Smooth muscle cell (in vitro differentiated cells): ENCODE measurements around the gene MEI1. TPM values are rescaled to one million over a fixed set of nuclear protein-coding genes. Genes with fewer than 3 reads are reported as not detected.

Source experiments
- DNase-seq: peaks from one replicate; lab custom pipeline; 2025; ENCODE audit not compliant: unreplicated experiment; lab: John Stamatoyannopoulos, UW
- H2AFZ ChIP-seq: fragments of 200-600 bp; sonication (generic); 2 replicates; pipeline ENCODE4 v1.6.0; 2016; ENCODE audit warnings: antibody characterized with exemption, low read depth, mild to moderate bottlenecking
- H3F3A ChIP-seq: fragments of 200-600 bp; sonication (generic); 2 replicates; pipeline ENCODE4 v1.6.0; 2017; ENCODE audit warnings: antibody characterized with exemption, low read depth
- H3K27ac ChIP-seq: fragments of 200-600 bp; sonication (generic); 2 replicates; pipeline ENCODE4 v1.5.1; 2016; ENCODE audit warnings: low read depth, mild to moderate bottlenecking
- H3K27me3 ChIP-seq: fragments of 200-600 bp; sonication (generic); 2 replicates; pipeline ENCODE4 v1.6.1; 2016; ENCODE audit warnings: low read depth, mild to moderate bottlenecking
- H3K36me3 ChIP-seq: fragments of 200-600 bp; sonication (generic); 2 replicates; pipeline ENCODE4 v1.5.1; 2016; ENCODE audit warnings: low read depth
- H3K4me1 ChIP-seq: fragments of 200-600 bp; sonication (generic); 2 replicates; pipeline ENCODE4 v1.5.1; 2016; ENCODE audit warnings: low read depth
- H3K4me2 ChIP-seq: fragments of 200-600 bp; sonication (generic); 2 replicates; pipeline ENCODE4 v1.6.0; 2016; ENCODE audit warnings: mild to moderate bottlenecking
- H3K4me3 ChIP-seq: fragments of 200-600 bp; sonication (generic); 2 replicates; pipeline ENCODE4 v1.5.1; 2016; ENCODE audit warnings: mild to moderate bottlenecking
- H3K79me2 ChIP-seq: fragments of 200-600 bp; sonication (generic); 2 replicates; pipeline ENCODE4 v1.6.0; 2016; ENCODE audit warnings: low read depth, mild to moderate bottlenecking
- H3K9ac ChIP-seq: fragments of 200-600 bp; sonication (generic); 2 replicates; pipeline ENCODE4 v1.6.0; 2016; ENCODE audit warnings: low read depth
- H3K9me3 ChIP-seq: fragments of 200-600 bp; sonication (generic); replicated peaks from 2 replicates; pipeline ENCODE4 v1.5.1; 2016; ENCODE audit warnings: low read depth
- H4K20me1 ChIP-seq: fragments of 200-600 bp; sonication (generic); 2 replicates; pipeline ENCODE4 v1.6.0; 2016; ENCODE audit warnings: low read depth
- CTCF ChIP-seq: fragments of 200-600 bp; sonication (generic); IDR thresholded peaks from 2 replicates; pipeline ENCODE4 v1.5.1; 2017; ENCODE audit warnings: borderline replicate concordance, mild to moderate bottlenecking, antibody characterized with exemption; ENCODE audit not compliant: insufficient read depth, poor library complexity, severe bottlenecking
- WGBS: methylation state at CpG from one replicate; pipeline ENCODE4 v1.1.7; 2016; ENCODE audit warnings: low lambda C conversion rate; 5-methylcytosine and 5-hydroxymethylcytosine counted together
- polyA plus RNA-seq: library from polyadenylated mRNA; unstranded; fragments of >200 nt; fragmentation: Nextera tagmentation; extraction: Ambion mirVana; gene quantifications from 2 replicates; pipeline ENCODE4 v1.2.1, GENCODE V29; 2016
- total RNA-seq: library from RNA; depleted of rRNA; stranded (reverse); fragments of >200 nt; gene quantifications from 2 replicates; pipeline ENCODE4 v1.2.3, GENCODE V29; 2014

Gene MEI1
- total and polyA plus RNA-seq, 2 experiments from 2014 or later, result 0.18 to 3.2 TPM

GRCh38 chr22:41779929-41780505 lies 80.7 kb downstream of the MEI1 start:
- H3K79me2 ChIP-seq, result no peaks in the 10 kb centered on the region
- H3K9ac ChIP-seq, result no peak overlapping the region
- no peaks in the 10 kb centered on the region for H3K27me3 ChIP-seq
- DNase-seq, result no peak
- no peaks in the 10 kb centered on the region for H3K4me1 ChIP-seq
- H3K4me2 ChIP-seq, result no peak overlapping the region
- H3K36me3 ChIP-seq, result no peaks in the 10 kb centered on the region
- WGBS, result 45% methylated on average over 3 of the region's 3 CpGs
- no peaks in the 10 kb centered on the region for H3K9me3 ChIP-seq
- H2AFZ ChIP-seq, result no peak overlapping the region
- H3F3A ChIP-seq, result no peaks in the 10 kb centered on the region
- no peaks in the 10 kb centered on the region for H4K20me1 ChIP-seq
- TF ChIP-seq CTCF, result no peak
- no peak overlapping the region for H3K27ac ChIP-seq
- H3K4me3 ChIP-seq, result no peak overlapping the region

DNA sequence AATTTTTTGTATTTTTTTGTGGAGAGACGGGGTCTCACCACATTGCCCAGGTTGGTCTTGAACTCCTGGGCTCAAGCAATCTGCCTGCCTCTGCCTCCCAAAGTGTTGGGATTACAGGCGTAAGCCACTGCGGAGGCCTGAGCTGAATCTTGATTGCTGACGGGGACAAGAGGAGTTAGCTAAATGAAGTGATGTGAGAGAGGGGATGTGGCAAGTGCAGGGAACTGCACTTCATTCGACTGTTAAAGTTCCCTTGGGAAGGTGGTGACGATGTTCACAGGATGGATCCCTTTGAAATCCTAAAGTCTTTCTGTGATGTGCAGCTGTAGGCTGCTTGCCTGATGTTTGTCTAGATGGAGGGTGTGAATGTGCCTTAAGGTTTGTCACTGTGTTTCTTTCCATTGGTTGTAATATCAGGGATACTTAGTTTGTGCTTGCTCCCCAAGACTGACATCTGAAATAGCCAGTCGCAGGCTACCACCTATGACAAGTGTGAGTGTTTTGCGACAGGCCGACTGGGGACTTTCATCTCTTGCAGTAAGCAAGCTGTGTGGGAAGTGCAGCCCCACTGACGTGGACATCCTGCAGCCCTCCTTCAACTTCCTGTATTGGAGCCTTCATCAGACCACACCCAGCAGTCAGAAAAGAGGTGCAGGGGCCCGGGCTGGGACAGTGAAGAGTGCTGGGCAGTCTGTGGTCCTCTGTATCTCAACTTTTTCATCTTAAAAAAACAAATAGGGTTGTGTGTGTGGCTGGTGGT lies 81.6 kb downstream of the MEI1 start:
- no peak for DNase-seq
- Histone ChIP-seq H3F3A (no peaks in the 10 kb centered on the region), H3K27me3 (no peaks in the 10 kb centered on the region), H3K9me3 (no peaks in the 10 kb centered on the region), H3K4me1 (no peaks in the 10 kb centered on the region), H3K4me2 (no peak overlapping the region), H3K4me3 (no peak overlapping the region), H3K79me2 (no peaks in the 10 kb centered on the region), H2AFZ (peak overlapping the region; percentile 58), H4K20me1 (no peaks in the 10 kb centered on the region), H3K36me3 (no peaks in the 10 kb centered on the region), H3K27ac (no peak overlapping the region), H3K9ac (no peak overlapping the region)
- WGBS, result 70% methylated on average over 11 of the region's 11 CpGs
- TF ChIP-seq CTCF, result no peak

DNA sequence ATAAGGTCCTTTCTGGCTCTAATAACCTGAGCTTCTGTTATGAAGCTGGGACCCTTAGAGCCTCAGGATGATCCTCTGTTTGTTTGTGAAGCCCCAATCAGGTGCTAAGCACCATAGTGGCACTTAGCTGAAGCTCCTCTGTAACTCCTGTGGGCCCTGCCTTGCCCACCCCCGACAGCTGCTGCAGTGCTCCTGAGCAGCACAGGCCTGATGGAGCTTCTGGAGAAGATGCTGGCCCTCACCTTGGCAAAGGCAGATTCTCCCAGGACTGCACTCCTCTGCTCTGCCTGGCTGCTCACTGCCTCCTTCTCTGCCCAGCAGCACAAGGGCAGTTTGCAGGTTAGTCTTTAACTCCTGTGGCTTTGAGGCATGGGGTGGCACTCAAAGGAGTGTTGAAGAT lies 82.2 kb downstream of the MEI1 start:
- no peaks in the 10 kb centered on the region for H3K79me2 ChIP-seq
- no peak overlapping the region for H3K4me3 ChIP-seq
- 93% methylated on average over 1 of the region's 1 CpG for WGBS
- H3K9ac ChIP-seq, result no peak overlapping the region
- TF ChIP-seq CTCF, result no peak
- H3K4me1 ChIP-seq, result no peaks in the 10 kb centered on the region
- no peak overlapping the region for H3K4me2 ChIP-seq
- no peaks in the 10 kb centered on the region for H4K20me1 ChIP-seq
- H3F3A ChIP-seq, result no peaks in the 10 kb centered on the region
- H2AFZ ChIP-seq, result peak overlapping the region; percentile 58
- no peak overlapping the region for H3K27ac ChIP-seq
- no peak for DNase-seq
- H3K27me3 ChIP-seq, result no peaks in the 10 kb centered on the region
- H3K36me3 ChIP-seq, result no peaks in the 10 kb centered on the region
- no peaks in the 10 kb centered on the region for H3K9me3 ChIP-seq
